GOT3 (cell line): ENCODE measurements around the gene CTSV.
"Not testable (repeated sequence)": the region's sequence is repeated elsewhere in the genome, so short reads cannot be mapped to it uniquely, and the experiment has no call there.

ENCODE experiments used
- DNase-seq: peaks from one replicate; lab custom pipeline; 2025; ENCODE audit warnings: mixed read lengths; lab: John Stamatoyannopoulos, UW

CTSV gene

DNA sequence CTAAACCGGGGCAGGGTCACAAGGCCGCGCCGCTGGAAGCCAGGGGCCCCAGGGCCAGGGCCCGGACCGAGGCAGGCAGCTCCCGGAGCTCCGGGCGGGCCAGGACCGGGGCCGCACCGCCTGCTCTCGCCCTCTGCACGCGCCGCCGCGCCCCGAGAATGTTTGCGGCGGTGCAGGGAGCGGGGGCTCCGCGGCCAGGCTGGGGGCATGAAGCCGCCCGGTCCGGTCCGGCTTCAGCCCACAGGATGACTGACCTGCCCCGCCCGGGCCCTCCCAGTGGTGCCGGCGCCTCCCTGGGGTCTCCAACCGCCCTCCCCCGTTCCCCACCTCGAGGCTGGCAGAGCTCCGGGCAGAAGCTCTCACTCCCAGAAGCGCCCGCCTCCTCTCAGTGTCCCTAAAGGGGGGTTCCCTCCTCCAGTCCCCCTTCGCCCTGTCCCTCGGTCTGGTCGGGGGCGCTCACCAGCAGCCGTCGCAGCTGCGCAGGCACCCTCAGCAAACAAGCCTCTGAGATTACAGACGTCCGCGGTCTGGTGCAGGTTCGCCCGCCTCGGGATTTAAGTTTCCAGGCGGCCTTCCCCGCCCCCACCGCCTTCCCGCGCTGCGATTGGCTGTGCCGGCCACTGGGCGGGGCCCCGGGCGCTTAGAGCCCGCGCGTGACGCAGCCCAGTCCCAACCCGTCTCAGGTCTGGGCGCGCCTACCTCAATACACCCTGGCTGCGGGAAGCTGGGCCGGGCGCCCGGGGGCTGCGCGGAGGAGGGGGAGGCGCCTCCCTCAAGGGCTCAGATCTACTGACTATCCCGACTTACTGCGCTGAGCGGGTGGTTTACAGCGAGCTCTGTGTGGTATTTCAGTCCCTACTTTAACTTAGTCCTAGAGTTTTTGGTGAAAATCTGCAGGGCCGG, at the start of gene CTSV:
CTSV (minus strand) TSS at position 532 of the 903 bp plus-strand sequence. CDS start 1,099 bp downstream, outside the sequence.
- peak; percentile 35 for DNase-seq

DNA sequence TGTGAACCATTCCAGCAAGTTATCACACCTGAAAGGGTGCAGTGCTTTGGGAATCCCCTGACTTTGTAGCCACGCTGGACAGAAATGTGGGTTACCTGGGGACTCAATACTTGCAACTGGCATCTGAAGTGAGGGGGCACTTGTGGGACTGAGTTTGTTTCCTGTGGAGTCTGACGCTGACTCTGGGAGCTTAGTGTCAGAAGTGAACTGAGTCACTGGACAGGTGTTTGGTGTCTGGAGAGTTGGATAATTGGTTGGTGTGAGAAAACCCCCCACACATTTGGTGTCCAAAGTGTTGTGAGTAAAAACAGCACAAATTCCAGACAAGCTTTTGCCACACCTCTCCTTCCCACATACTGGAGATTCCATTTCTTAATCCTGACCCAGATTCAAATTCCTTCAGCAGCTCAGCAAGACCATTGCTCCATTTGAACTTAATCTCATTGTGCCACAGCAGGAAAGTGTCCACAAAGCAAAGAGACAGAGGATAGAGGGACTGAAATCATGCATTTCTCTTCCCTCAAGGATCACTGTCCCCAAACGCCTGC, 48.8 kb upstream of the CTSV start:
- not testable (repeated sequence) for DNase-seq

DNA sequence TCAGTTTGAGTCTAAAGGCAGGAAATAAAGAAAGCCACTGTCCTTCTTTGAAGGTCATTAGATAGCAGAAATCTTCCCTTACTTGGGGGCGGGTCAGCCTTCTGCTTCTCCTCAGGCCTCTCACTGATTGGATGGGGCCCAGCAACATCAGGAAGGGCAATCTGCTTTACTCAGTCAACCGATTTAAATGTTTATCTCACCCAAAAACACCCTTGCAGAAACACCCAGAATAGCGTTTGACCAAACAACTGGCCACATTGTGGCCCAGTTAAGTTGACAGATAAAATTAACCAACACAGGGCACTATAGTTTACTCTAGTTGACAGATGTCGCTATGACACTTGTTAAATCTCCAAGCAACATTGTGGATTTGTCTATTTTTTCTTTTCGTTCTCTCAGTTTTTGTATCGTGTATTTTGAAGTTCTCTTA, 45.6 kb upstream of the CTSV start:
- DNase-seq, result not testable (repeated sequence)

DNA sequence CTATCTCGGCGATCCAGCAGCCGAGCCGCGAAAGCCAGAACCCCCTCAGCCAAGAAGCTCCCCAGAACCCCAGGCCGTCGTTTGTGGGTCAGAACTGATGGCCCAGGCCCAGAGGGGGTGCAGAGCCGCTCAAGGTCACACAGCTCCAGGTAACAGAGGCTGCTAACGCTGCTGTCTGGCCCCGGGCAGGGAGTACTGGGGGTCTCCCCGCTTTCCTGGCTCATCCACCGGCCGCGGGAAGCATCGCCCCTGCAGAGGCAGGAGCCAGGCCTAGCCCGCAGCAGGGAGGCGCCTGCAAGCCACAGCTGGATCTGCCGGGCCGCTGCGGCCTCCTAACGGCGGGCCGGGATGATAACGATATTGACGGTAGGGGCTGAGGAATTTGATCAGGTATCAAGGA, 39.4 kb upstream of the CTSV start:
- DNase-seq, result no peak

DNA sequence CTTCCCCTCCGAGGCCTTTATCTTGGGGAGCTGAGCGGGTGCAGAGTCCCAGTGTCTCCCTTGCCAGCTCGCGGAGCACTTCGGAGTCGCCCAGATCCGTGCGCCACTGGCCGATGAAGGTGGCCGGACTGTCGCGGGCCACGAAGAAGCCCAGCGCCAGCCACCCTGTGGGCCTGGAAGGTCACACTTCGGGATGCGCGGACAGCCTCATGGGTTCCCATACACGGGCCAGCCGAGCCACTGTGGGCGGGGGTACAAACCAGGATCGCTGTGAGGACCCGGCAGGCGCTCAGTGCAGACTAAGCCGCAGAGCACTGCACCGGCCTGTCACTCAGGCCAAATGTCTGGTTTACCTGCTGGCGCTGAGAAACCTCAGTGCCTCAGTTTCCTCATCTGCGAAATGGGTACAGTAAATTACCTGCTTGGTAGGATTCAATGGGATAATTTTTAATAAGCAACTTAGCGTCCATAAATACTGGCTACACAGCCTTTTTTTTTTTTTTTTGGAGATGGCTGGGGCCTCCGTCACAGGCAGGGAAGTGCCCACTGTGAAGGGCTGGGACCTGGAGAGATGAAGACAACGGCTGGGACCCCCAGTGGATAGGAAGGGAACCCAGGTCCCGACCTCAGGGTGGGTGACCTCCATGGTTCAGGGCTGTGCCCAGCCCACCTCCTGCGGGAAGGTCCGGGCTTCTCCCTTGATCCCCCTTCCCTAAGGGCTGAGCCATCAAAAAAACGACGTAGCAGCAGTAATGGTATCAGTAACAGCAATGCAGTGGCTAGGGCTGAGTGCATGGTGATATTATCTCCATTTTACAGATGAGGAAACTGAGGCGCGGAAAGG, 38.7 kb upstream of the CTSV start:
- DNase-seq, result no peak

DNA sequence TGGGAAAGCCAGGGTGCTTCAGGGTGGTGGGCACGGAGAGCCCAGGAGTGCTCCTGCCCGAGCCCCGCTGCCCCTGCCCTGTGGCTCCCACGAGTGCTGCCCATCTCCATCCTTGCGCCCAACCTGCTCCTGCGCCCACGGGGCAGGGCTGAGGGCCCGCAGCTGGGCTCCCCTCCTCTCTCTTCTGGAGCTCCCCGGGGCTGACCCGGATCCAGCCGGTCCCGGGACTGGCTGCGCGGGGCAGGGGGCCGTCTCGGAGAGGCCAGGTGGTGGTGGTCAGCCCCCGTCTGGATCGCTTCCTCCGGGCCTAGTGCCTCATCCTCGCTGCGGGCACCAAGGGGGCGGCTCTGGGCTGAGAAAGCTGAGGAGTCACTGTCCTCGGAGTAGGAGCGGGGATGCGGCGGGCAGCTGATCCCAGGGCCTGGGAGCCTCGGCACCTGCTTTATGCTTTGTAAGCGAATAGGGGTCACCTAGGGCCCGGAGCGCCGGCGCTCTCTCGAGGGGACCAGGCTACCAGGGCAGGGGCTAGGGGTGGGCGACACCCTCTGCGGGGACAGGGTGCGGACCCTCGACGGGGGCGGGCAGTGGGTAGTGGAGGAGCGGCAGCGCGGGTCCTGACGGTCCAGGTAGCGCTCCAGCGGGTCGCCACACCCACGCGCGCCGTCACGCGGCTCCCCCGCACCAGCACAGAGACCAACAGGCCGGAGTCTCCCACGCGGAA, 37.9 kb upstream of the CTSV start:
- not testable (repeated sequence) for DNase-seq

DNA sequence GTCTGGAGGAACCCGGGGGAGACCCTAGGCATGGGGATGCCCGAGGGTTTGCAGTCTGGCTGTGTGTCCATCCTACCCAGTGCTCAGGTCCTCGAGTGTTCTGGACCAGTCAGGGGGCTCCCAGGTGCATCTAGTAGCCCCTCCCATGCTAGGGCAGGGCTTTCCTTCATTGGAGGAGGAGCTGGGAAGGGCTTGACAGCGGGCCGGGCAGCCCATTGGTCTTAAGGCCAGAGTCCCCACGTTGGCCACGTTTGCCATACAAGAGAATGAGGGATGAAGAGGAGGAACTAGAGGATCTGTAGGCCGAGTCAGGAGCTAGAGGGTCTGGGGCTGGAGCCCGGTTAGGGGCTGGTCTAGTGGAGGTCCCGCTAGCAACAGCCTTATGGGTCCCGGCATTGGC, 37.3 kb upstream of the CTSV start:
- no peak for DNase-seq

DNA sequence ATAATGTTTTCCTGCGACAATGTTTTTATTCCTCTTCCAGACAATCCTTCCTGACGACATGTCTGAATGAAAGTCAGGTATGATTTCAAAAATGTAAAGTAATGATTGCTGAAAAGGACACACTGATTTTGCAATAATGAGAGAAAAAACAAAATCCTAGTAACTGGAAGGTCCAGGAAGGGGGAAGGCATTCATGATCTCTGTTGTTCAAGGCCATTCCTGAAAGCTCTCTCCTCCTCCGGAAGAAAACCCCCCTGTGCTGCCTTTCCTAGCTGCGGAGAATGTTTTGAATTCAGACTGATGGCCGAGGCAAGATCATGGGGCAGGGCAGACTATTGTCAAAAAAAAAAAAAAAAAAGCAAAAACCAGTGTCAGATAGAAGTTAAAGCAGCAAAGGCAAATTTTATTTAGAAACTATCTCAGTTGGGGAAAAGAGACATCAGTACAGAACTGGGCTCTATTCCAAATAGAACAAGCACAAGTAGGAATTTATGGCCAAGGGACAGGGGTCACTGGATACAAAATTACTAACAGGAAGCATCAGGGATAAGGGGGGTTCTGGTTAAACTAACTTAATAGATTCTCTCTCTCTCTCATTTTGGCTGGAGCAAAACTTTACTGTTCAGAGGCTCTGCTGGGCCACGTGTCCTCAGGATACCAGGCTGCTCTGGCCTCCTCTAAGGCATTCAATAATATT, 36.5 kb upstream of the CTSV start:
- DNase-seq, result no peak

DNA sequence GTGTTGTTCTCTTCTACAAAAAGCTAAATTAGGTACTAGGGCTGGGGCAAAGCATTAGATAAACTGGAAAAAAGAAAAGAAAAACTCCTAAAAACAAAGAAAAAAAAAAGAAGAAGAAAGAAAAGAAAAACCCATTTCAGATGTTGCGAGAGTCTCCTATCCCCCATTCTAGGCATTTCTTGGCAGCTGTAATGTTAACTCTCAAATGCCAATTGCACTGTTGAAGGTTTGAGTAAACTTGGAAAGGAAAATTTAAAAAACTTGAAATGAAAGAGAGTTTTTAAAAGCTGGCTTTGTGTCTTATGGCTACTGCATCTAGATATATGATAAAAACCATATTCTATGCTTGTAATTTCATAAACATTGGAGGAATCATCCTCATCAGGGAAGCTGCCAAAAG, 34.6 kb upstream of the CTSV start:
- DNase-seq, result no peak

DNA sequence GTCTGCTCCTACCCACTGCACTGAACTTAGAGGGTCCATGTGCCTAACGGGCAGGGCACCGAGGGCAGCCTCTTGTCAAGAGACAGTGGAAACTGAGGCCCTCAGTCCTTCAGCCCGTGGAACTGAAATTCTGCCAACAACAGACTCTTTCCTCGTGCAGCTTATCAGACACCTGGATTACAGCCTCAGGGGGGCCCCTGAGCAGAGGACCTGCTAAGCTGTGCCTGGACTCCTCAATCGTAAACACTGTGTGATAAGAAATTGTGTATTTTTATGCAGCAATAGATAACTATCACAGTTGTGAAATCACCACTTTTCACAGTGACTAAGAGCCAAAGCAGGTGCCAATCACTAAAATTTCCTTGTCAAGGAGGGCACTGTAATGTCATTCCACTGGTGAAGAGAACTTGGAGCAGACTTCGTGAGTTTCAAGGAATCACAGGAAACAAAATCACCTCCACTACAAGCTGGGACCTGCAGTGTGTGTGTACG, 33.4 kb upstream of the CTSV start:
- no peak for DNase-seq

DNA sequence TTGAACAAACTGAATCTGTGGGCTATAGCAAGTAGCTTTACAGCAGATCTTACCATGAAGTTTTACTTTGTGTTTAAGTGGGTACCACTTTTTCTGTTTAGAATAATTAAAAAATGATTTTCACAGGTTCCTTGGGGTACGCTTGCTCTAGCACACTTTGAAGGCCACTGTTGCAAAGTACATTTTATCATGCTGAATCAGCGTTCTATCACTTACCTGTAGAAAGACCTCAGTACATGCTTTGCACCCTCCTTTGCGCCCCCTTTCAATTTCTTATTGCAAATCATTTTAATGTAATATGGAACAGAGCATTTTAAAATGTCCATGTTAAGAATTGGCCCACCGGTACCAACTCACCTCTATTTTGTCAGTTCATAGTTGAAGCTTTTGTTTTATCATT, 31.4 kb upstream of the CTSV start:
- DNase-seq, result not testable (repeated sequence)

DNA sequence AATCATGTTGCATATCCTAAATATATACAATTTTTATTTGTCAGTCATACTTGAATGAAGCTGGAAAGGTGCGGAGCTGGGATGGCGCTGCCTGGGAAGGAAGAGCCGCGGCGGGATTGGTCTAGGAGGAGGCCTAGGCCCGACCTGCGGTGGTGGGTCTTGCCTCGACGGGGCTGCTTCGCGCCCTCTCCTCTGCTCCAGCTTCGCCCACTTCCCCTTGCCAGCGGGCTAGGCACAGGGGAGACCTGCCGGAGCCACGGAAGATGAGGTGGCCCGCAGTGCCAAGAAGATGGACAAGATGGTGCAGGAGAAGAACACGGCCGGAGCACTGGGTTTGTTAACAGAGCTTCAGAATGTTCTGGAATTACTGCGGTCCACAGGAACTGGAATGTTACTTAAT, 28.5 kb upstream of the CTSV start:
- DNase-seq, result no peak

DNA sequence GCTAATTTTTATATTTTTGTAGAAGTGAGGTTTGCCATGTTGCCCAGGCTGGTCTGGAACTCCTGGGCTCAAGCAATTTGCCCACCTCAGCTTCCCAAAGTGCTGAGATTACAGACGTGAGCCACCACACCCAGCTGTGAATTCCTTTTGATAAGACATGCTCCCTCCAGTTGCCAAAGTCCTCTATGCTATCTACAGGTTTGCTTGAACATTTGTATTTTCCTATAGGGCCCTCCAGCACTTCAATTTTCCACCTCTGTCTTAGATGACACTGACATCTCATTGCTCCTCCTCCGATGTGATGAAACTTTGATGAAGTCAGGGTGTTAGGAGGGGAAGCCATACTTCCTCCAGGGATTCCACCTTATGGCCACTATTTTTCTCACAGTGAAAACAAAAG, 25.2 kb upstream of the CTSV start:
- no peak for DNase-seq

DNA sequence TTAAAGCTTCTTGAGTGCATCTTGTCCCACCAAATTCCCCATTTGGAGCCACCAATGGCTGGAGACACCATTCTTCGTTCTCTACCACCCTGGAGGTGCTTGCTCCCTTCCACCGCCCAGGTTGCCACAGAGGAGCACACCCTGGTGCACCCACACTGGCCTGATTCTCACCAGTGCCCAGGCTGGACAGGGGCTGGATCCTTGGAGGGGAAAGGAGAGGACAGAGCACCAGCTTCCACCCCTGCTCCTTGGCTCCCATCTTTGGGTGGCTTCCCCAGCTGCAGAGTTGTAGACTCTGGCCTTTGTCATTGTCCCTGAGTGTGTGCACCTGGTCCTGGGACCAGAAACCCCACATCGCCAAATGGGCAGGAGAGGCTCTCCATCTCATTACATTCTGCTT, 21.9 kb upstream of the CTSV start:
- DNase-seq, result no peak

DNA sequence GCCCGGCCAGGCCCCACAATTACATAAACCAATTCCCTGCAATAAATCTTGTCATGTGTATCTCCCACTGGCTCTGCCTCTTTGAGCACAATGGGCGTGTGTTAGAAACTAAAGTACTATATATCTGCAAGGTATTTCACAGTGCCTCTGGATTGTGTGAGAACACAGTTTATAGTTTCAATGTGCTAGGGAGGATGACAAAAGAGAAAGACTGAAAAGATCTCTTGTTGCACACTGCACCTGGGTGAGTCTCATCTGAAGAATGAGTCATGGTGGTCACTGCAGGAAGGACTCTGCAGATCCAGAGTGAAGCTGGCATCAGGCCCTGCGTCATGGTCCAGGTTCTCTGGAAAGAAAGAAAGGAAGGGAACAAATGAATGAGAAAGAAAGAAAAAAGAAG, 20.7 kb upstream of the CTSV start:
- no peak for DNase-seq

DNA sequence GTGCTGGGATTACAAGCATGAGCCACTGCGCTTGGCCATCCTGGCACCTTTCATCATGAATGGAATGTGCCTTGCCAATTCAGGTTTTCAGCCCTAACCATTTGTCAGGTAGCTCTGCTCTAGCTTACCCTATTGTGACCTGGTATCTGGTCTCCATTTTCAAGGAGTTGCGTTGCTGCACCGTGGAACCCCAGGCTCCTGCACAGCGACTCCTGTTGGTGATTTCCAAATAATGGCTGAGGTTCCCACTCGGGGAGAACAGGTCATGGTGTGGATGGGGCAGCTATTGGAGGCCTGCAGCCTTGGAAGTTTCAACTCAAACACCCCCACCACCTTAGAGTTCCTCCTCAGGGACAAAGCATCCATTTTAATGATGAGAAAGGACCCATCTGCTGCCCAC, 18.7 kb upstream of the CTSV start:
- DNase-seq, result no peak

DNA sequence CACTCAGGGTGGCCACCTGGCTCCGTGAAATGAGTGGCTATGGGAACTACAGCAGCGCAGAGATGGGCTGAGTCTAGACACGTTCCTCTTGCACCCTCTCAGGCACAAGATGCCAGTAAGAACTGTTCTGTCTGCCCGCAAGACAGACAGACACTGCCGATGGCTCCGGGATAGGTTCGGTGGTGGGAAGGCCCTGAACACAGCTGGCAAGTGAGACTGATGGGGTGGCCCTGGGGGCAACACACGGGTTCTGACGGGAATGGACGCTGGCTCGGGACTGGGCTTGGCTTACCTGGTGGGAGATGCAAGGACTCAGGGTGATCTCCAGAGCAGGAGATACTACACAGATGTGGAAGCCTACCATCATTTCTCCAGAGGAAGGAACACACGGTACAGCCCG, 16.9 kb upstream of the CTSV start:
- not testable (repeated sequence) for DNase-seq

DNA sequence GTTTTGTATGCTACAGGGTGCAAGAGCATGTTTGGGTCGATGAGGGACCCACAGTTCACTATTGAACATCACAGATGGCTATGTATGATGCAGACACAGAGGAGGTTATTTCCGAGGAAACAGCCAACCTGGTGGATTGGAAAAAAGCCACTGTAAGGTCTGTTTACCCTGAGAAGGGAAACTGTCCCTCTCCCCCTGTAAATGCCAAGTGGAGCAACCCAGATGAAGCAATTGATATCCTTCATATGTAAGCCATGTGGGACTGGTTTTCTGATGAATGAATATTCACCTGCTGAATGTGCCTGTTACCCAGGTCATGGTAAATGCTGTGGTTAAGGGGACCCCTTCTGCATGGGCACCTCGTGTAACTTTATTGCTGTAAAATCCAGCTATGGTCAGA, 14.8 kb upstream of the CTSV start:
- no peak for DNase-seq

DNA sequence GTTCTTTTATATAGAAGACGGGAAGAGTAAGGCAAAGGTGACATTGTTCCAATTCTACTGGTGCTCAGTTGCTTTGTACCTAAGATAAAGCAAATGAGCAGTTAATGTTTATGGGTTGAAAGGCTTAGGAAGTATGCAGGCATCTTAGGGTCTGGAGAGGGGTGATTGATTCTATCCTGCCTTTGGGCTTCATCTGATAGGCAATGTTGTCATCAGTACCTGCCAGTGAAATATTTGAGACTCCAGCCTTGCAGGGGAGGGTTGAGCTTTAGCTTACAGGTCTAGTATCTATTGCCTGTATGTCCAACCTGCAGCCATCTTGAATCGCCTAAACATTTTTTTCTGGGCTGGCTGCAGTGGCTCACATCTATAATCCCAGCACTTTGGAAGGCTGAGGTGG, 13.8 kb upstream of the CTSV start:
- no peak for DNase-seq

DNA sequence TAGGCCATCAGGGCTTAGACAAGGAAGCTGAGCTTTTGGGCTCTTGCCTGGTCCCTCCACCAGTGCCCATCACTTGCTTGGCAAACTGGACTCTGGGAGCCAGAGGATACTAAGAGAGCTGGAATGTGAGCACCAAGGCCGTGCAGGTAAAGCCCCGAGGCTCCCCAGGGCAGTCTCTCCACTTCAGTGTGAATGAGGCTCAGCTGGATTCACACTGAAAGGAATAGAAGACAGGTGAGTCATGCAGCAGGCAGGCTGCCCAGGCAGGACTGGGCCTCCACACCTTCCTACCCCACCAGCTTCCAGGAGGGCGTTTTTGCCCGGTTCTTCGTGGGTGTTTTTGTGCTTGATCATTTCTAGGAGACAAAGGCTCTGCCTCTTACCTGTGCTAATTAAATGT, 7.3 kb upstream of the CTSV start:
- DNase-seq, result no peak

DNA sequence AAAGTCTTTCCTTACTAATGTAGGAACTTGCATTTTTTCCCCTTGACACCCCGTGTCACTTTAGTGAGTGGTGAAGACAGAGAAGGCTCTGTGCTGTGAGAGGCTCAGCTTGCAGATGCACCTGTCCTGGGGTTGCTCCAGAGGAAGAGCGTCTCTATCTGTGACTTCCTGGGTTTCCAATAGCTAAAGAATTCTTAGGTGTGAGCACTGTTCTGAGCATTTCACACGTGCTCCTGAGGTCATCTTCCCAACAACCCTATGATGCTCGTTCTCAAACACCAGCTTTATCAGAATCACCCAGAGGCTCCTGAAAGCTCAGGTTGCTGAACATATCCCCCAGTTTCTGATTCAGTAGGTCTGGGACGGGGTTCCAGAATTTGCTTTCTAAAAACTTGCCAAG, 6.4 kb upstream of the CTSV start:
- DNase-seq, result no peak
